GM23338 (cell line): Measurements from ENCODE around the gene GRIK2.

Experiments used
- CREB1 ChIP-seq: fragments of 250-450 bp; sonication (Bioruptor Pico); IDR thresholded peaks from 2 replicates; pipeline ENCODE4 v1.5.0; 2020; ENCODE audit warnings: low read depth, mild to moderate bottlenecking, moderate library complexity
- EZH2 ChIP-seq: fragments of 200-600 bp; sonication (generic); IDR thresholded peaks from one replicate; pipeline ENCODE4 v1.8.0; 2017; ENCODE audit warnings: antibody characterized with exemption, mild to moderate bottlenecking, low read depth; ENCODE audit not compliant: unreplicated experiment
- EZH2phosphoT487 ChIP-seq: fragments of 200-600 bp; sonication (generic); IDR thresholded peaks from one replicate; pipeline ENCODE4 v1.8.1; 2018; ENCODE audit warnings: antibody characterized with exemption; ENCODE audit not compliant: unreplicated experiment
- JUNB ChIP-seq: IDR thresholded peaks from one replicate; pipeline ENCODE4 v1.6.1; 2016; ENCODE audit warnings: antibody characterized with exemption; ENCODE audit not compliant: unreplicated experiment
- POLR2AphosphoS5 ChIP-seq: IDR thresholded peaks from 2 replicates; pipeline ENCODE4 v1.6.1; 2016; ENCODE audit warnings: antibody characterized with exemption, low read depth
- STAT1 ChIP-seq: IDR thresholded peaks from one replicate; pipeline ENCODE4 v1.6.1; 2016; ENCODE audit warnings: antibody characterized with exemption; ENCODE audit not compliant: unreplicated experiment
- ZNF114 ChIP-seq: fragments of 250-450 bp; sonication (Bioruptor Pico); IDR thresholded peaks from 2 replicates; pipeline ENCODE4 v1.5.0; 2020; ENCODE audit warnings: mild to moderate bottlenecking, moderate library complexity
- ZNF331 ChIP-seq: fragments of 250-450 bp; sonication (Bioruptor Pico); IDR thresholded peaks from 2 replicates; pipeline ENCODE4 v1.5.0; 2020; ENCODE audit warnings: low read depth, mild to moderate bottlenecking, moderate library complexity
- TF ChIP-seq, protein P1 (sequence below), 2 experiments: fragments of 200-600 bp in 1 of 2; sonication (generic) in 1 of 2; conservative IDR thresholded peaks; 2 replicates each; pipeline versions ENCODE4 v1.5.1 to v1.6.1; 2016 to 2017; ENCODE audit warnings: antibody characterized with exemption in 2 of 2, low read depth in 2 of 2, mild to moderate bottlenecking in 2 of 2, moderate library complexity in 1 of 2
- TF ChIP-seq, protein P2 (sequence below): IDR thresholded peaks from 2 replicates; pipeline ENCODE4 v1.6.1; 2016; ENCODE audit warnings: antibody characterized with exemption
- TF ChIP-seq, protein P3 (sequence below): IDR thresholded peaks from one replicate; pipeline ENCODE4 v1.6.1; 2018; ENCODE audit warnings: antibody characterized with exemption; ENCODE audit not compliant: unreplicated experiment
- TF ChIP-seq, protein P4 (sequence below): fragments of 250-450 bp; sonication (Bioruptor Pico); IDR thresholded peaks from 2 replicates; pipeline ENCODE4 v1.5.0; 2020; ENCODE audit warnings: mild to moderate bottlenecking, moderate library complexity

DNA sequence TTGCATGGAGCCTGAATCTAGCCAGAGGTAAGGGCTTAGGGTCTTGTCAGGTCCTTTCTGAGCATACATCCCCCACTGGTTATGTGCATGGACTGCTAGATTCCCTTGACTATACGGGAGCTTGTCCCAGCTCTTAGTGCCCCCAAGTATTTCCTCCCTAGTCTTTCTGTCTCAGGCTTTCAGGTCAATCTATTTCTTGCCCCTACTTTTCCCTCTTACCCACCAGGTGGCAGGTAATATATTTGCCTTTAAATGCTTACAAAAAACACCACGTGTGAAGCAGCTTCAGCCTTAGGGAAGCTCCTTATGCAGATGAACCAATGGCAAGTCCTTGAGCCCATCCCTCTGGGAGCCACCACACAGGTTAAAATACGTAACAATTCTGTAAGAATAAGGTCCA, 454.2 kb downstream of the GRIK2 start:
- TF ChIP-seq, protein P1, sequence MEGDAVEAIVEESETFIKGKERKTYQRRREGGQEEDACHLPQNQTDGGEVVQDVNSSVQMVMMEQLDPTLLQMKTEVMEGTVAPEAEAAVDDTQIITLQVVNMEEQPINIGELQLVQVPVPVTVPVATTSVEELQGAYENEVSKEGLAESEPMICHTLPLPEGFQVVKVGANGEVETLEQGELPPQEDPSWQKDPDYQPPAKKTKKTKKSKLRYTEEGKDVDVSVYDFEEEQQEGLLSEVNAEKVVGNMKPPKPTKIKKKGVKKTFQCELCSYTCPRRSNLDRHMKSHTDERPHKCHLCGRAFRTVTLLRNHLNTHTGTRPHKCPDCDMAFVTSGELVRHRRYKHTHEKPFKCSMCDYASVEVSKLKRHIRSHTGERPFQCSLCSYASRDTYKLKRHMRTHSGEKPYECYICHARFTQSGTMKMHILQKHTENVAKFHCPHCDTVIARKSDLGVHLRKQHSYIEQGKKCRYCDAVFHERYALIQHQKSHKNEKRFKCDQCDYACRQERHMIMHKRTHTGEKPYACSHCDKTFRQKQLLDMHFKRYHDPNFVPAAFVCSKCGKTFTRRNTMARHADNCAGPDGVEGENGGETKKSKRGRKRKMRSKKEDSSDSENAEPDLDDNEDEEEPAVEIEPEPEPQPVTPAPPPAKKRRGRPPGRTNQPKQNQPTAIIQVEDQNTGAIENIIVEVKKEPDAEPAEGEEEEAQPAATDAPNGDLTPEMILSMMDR (conservative IDR thresholded peaks at IDR 0.05; ENCODE audit: low read depth in 2 of 2): peak in 1 of 2 experiments; percentile 26; a peak in 2 of 4 replicates
- TF ChIP-seq EZH2phosphoT487: no peak
- TF ChIP-seq POLR2AphosphoS5: no peak
- TF ChIP-seq ZNF114 (CRISPR knock-in tag): no peak
- no peak for TF ChIP-seq EZH2
- TF ChIP-seq CREB1 (CRISPR knock-in tag): no peak
- no peak for TF ChIP-seq JUNB
- TF ChIP-seq, protein P2, sequence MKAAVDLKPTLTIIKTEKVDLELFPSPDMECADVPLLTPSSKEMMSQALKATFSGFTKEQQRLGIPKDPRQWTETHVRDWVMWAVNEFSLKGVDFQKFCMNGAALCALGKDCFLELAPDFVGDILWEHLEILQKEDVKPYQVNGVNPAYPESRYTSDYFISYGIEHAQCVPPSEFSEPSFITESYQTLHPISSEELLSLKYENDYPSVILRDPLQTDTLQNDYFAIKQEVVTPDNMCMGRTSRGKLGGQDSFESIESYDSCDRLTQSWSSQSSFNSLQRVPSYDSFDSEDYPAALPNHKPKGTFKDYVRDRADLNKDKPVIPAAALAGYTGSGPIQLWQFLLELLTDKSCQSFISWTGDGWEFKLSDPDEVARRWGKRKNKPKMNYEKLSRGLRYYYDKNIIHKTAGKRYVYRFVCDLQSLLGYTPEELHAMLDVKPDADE: no peak
- TF ChIP-seq, protein P3, sequence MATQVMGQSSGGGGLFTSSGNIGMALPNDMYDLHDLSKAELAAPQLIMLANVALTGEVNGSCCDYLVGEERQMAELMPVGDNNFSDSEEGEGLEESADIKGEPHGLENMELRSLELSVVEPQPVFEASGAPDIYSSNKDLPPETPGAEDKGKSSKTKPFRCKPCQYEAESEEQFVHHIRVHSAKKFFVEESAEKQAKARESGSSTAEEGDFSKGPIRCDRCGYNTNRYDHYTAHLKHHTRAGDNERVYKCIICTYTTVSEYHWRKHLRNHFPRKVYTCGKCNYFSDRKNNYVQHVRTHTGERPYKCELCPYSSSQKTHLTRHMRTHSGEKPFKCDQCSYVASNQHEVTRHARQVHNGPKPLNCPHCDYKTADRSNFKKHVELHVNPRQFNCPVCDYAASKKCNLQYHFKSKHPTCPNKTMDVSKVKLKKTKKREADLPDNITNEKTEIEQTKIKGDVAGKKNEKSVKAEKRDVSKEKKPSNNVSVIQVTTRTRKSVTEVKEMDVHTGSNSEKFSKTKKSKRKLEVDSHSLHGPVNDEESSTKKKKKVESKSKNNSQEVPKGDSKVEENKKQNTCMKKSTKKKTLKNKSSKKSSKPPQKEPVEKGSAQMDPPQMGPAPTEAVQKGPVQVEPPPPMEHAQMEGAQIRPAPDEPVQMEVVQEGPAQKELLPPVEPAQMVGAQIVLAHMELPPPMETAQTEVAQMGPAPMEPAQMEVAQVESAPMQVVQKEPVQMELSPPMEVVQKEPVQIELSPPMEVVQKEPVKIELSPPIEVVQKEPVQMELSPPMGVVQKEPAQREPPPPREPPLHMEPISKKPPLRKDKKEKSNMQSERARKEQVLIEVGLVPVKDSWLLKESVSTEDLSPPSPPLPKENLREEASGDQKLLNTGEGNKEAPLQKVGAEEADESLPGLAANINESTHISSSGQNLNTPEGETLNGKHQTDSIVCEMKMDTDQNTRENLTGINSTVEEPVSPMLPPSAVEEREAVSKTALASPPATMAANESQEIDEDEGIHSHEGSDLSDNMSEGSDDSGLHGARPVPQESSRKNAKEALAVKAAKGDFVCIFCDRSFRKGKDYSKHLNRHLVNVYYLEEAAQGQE: no peak
- no peak for TF ChIP-seq ZNF331 (CRISPR knock-in tag)
- TF ChIP-seq STAT1: no peak
- TF ChIP-seq, protein P4, sequence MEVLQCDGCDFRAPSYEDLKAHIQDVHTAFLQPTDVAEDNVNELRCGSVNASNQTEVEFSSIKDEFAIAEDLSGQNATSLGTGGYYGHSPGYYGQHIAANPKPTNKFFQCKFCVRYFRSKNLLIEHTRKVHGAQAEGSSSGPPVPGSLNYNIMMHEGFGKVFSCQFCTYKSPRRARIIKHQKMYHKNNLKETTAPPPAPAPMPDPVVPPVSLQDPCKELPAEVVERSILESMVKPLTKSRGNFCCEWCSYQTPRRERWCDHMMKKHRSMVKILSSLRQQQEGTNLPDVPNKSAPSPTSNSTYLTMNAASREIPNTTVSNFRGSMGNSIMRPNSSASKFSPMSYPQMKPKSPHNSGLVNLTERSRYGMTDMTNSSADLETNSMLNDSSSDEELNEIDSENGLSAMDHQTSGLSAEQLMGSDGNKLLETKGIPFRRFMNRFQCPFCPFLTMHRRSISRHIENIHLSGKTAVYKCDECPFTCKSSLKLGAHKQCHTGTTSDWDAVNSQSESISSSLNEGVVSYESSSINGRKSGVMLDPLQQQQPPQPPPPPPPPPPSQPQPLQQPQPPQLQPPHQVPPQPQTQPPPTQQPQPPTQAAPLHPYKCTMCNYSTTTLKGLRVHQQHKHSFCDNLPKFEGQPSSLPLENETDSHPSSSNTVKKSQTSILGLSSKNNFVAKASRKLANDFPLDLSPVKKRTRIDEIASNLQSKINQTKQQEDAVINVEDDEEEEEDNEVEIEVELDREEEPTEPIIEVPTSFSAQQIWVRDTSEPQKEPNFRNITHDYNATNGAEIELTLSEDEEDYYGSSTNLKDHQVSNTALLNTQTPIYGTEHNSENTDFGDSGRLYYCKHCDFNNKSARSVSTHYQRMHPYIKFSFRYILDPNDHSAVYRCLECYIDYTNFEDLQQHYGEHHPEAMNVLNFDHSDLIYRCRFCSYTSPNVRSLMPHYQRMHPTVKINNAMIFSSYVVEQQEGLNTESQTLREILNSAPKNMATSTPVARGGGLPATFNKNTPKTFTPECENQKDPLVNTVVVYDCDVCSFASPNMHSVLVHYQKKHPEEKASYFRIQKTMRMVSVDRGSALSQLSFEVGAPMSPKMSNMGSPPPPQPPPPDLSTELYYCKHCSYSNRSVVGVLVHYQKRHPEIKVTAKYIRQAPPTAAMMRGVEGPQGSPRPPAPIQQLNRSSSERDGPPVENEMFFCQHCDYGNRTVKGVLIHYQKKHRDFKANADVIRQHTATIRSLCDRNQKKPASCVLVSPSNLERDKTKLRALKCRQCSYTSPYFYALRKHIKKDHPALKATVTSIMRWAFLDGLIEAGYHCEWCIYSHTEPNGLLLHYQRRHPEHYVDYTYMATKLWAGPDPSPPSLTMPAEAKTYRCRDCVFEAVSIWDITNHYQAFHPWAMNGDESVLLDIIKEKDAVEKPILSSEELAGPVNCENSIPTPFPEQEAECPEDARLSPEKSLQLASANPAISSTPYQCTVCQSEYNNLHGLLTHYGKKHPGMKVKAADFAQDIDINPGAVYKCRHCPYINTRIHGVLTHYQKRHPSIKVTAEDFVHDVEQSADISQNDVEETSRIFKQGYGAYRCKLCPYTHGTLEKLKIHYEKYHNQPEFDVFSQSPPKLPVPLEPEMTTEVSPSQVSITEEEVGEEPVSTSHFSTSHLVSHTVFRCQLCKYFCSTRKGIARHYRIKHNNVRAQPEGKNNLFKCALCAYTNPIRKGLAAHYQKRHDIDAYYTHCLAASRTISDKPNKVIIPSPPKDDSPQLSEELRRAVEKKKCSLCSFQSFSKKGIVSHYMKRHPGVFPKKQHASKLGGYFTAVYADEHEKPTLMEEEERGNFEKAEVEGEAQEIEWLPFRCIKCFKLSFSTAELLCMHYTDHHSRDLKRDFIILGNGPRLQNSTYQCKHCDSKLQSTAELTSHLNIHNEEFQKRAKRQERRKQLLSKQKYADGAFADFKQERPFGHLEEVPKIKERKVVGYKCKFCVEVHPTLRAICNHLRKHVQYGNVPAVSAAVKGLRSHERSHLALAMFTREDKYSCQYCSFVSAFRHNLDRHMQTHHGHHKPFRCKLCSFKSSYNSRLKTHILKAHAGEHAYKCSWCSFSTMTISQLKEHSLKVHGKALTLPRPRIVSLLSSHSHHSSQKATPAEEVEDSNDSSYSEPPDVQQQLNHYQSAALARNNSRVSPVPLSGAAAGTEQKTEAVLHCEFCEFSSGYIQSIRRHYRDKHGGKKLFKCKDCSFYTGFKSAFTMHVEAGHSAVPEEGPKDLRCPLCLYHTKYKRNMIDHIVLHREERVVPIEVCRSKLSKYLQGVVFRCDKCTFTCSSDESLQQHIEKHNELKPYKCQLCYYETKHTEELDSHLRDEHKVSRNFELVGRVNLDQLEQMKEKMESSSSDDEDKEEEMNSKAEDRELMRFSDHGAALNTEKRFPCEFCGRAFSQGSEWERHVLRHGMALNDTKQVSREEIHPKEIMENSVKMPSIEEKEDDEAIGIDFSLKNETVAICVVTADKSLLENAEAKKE (CRISPR knock-in tag): no peak
